A673 (cell line): Measurements from ENCODE around the gene CARS1.

ENCODE experiments used
- CTCF ChIP-seq: fragments of 300-800, 200-600 bp; sonication (generic); conservative IDR thresholded peaks from 2 replicates; pipeline ENCODE4 v1.5.1; 2017; ENCODE audit warnings: low read depth, mild to moderate bottlenecking, antibody characterized with exemption, low read length, moderate library complexity, mixed read lengths
- EZH2 ChIP-seq: fragments of 200-600 bp; sonication (generic); IDR thresholded peaks from 2 replicates; pipeline ENCODE4 v1.6.1; 2017; ENCODE audit warnings: borderline replicate concordance, low read depth, mild to moderate bottlenecking, mixed read lengths, antibody characterized with exemption, low read length; ENCODE audit not compliant: poor library complexity, severe bottlenecking

- TF ChIP-seq CTCF (no peak), EZH2 (no peak)
Observed at GRCh38 chr11:3056296-3057068, 741 bp downstream of the CARS1 start.
